GM23338 (cell line): ENCODE data around the gene PDE3A. TPM values are rescaled to one million over a fixed set of nuclear protein-coding genes. Genes with fewer than 3 reads are reported as not detected.

Source experiments
- ATAC-seq: fragments of 200-7000 bp; cut with Tn5 transposase; 3 replicates; pipeline ENCODE4 v1.9.1; 2020
- DNase-seq: peaks from one replicate; pipeline ENCODE4 v3.0.0-alpha.2; 2015; ENCODE audit warnings: low spot score
- H2AFZ ChIP-seq: fragments of 200-600 bp; sonication (generic); 2 replicates; pipeline ENCODE4 v1.8.0; 2016; ENCODE audit warnings: antibody characterized with exemption, mild to moderate bottlenecking, moderate library complexity
- H3F3A ChIP-seq: fragments of 200-600 bp; sonication (generic); replicated peaks from 2 replicates; pipeline ENCODE4 v1.8.0; 2017; ENCODE audit warnings: antibody characterized with exemption, mixed run types, low read depth
- H3K27ac ChIP-seq: fragments of 200-600 bp; sonication (generic); 2 replicates; pipeline ENCODE4 v1.6.1; 2016; ENCODE audit warnings: low read depth
- H3K27me3 ChIP-seq: fragments of 200-600 bp; sonication (generic); 2 replicates; pipeline ENCODE4 v1.8.0; 2016; ENCODE audit warnings: mild to moderate bottlenecking, mixed run types, moderate library complexity; ENCODE audit not compliant: insufficient read depth
- H3K36me3 ChIP-seq: fragments of 200-600 bp; sonication (generic); 2 replicates; pipeline ENCODE4 v1.8.0; 2016; ENCODE audit warnings: mild to moderate bottlenecking; ENCODE audit not compliant: insufficient read depth
- H3K4me1 ChIP-seq: fragments of 200-600 bp; sonication (generic); 2 replicates; pipeline ENCODE4 v1.8.0; 2016; ENCODE audit warnings: mild to moderate bottlenecking, moderate library complexity; ENCODE audit not compliant: insufficient read depth
- H3K4me2 ChIP-seq: fragments of 200-600 bp; sonication (generic); 2 replicates; pipeline ENCODE4 v1.7.1; 2017; ENCODE audit warnings: mixed run types
- H3K4me3 ChIP-seq: fragments of 200-600 bp; sonication (generic); 2 replicates; pipeline ENCODE4 v1.6.1; 2016; ENCODE audit warnings: mixed run types
- H3K79me2 ChIP-seq: fragments of 200-600 bp; sonication (generic); replicated peaks from 2 replicates; pipeline ENCODE4 v1.8.0; 2017; ENCODE audit warnings: mild to moderate bottlenecking; ENCODE audit not compliant: insufficient read depth
- H3K9me2 ChIP-seq: fragments of 200-600 bp; sonication (generic); 2 replicates; pipeline ENCODE4 v1.8.0; 2017; ENCODE audit not compliant: insufficient read depth
- H4K20me1 ChIP-seq: fragments of 200-600 bp; sonication (generic); replicated peaks from 2 replicates; pipeline ENCODE4 v1.8.0; 2017; ENCODE audit warnings: mild to moderate bottlenecking; ENCODE audit not compliant: insufficient read depth
- H3K27ac Mint-ChIP-seq: 2 replicates; pipeline ENCODE4 v1.8.0; 2020; ENCODE audit warnings: inconsistent platforms, mild to moderate bottlenecking, moderate library complexity, mixed read lengths
- H3K27me3 Mint-ChIP-seq: 3 replicates; pipeline ENCODE4 v1.8.0; 2022; ENCODE audit warnings: low read depth, mild to moderate bottlenecking, moderate library complexity, mixed read lengths, inconsistent platforms; ENCODE audit not compliant: insufficient read depth, poor library complexity
- H3K36me3 Mint-ChIP-seq: 3 replicates; pipeline ENCODE4 v1.8.0; 2021; ENCODE audit warnings: low read depth, mild to moderate bottlenecking, inconsistent platforms, moderate library complexity, mixed read lengths
- H3K4me1 Mint-ChIP-seq: 3 replicates; pipeline ENCODE4 v1.8.0; 2020; ENCODE audit warnings: mild to moderate bottlenecking, inconsistent platforms, mixed read lengths
- H3K4me3 Mint-ChIP-seq: 3 replicates; pipeline ENCODE4 v1.8.0; 2021; ENCODE audit warnings: moderate library complexity, mild to moderate bottlenecking, inconsistent platforms, mixed read lengths
- H3K9me3 Mint-ChIP-seq: 3 replicates; pipeline ENCODE4 v1.8.0; 2020; ENCODE audit warnings: moderate library complexity, mild to moderate bottlenecking, inconsistent platforms, mixed read lengths
- CTCF ChIP-seq, 2 experiments: fragments of 200-600 bp in 1 of 2; sonication (generic) in 1 of 2; conservative IDR thresholded peaks; 2 replicates each; pipeline versions ENCODE4 v1.5.1 to v1.6.1; 2016 to 2017; ENCODE audit warnings: antibody characterized with exemption in 2 of 2, low read depth in 2 of 2, mild to moderate bottlenecking in 2 of 2, moderate library complexity in 1 of 2
- ETS1 ChIP-seq: IDR thresholded peaks from 2 replicates; pipeline ENCODE4 v1.6.1; 2016; ENCODE audit warnings: antibody characterized with exemption
- EZH2phosphoT487 ChIP-seq: fragments of 200-600 bp; sonication (generic); IDR thresholded peaks from one replicate; pipeline ENCODE4 v1.8.1; 2018; ENCODE audit warnings: antibody characterized with exemption; ENCODE audit not compliant: unreplicated experiment
- JUNB ChIP-seq: IDR thresholded peaks from one replicate; pipeline ENCODE4 v1.6.1; 2016; ENCODE audit warnings: antibody characterized with exemption; ENCODE audit not compliant: unreplicated experiment
- POLR2AphosphoS5 ChIP-seq: IDR thresholded peaks from 2 replicates; pipeline ENCODE4 v1.6.1; 2016; ENCODE audit warnings: antibody characterized with exemption, low read depth
- STAT1 ChIP-seq: IDR thresholded peaks from one replicate; pipeline ENCODE4 v1.6.1; 2016; ENCODE audit warnings: antibody characterized with exemption; ENCODE audit not compliant: unreplicated experiment
- ZNF114 ChIP-seq: fragments of 250-450 bp; sonication (Bioruptor Pico); IDR thresholded peaks from 2 replicates; pipeline ENCODE4 v1.5.0; 2020; ENCODE audit warnings: mild to moderate bottlenecking, moderate library complexity
- polyA plus RNA-seq: library from polyadenylated mRNA; unstranded; fragments of >200 nt; fragmentation: Nextera tagmentation; extraction: Ambion mirVana; gene quantifications from 2 replicates; pipeline ENCODE4 v1.2.1, GENCODE V29; 2016
- total RNA-seq: library from RNA; depleted of rRNA; stranded (reverse); fragments of >200 nt; shearing (Covaris generic); gene quantifications from 2 replicates; pipeline ENCODE4 v1.2.3, GENCODE V29; 2014

PDE3A gene
- total and polyA plus RNA-seq, 2 experiments from 2014 or later: 2.7 to 9.2 TPM

- TF ChIP-seq POLR2AphosphoS5: no peak
- TF ChIP-seq EZH2phosphoT487: no peak
- TF ChIP-seq CTCF (conservative IDR thresholded peaks at IDR 0.05; ENCODE audit: low read depth in 2 of 2): no peak
- no peak for TF ChIP-seq JUNB
Measured at GRCh38 chr12:20628999-20629398, 260.7 kb downstream of the PDE3A start.

GRCh38 chr12:20629414-20630156 lies 261.2 kb downstream of the PDE3A start:
- DNase-seq (peak; percentile 21), ATAC-seq (peak; percentile 49)
- Histone ChIP-seq H3F3A (no peaks in the 10 kb centered on the region), H3K27ac (no peak overlapping the region; the same call in 1 of the 2 replicates), H3K4me1 (peaks cover 31% of the 10 kb centered on the region), H3K27me3 (no peaks in the 10 kb centered on the region), H3K36me3 (no peaks in the 10 kb centered on the region), H3K4me2 (peak overlapping the region; percentile 50), H3K4me3 (no peak overlapping the region), H2AFZ (0 out of 2 replicates have a peak overlapping the region, but pooled peaks have one; percentile 64), H3K9me2 (no peaks in the 10 kb centered on the region), H4K20me1 (no peaks in the 10 kb centered on the region), H3K79me2 (no peaks in the 10 kb centered on the region)
- Mint-ChIP-seq H3K27me3 (peaks cover 3% of the 10 kb centered on the region), H3K27ac (peak overlapping the region; percentile 92), H3K9me3 (no peaks in the 10 kb centered on the region), H3K4me1 (peaks cover 30% of the 10 kb centered on the region), H3K4me3 (no peak overlapping the region), H3K36me3 (no peaks in the 10 kb centered on the region)
- TF ChIP-seq JUNB (no peak), STAT1 (no peak), CTCF (conservative IDR thresholded peaks at IDR 0.05; ENCODE audit: low read depth in 2 of 2) (no peak), ZNF114 (CRISPR knock-in tag) (no peak), ETS1 (no peak)

More at GRCh38 chr12:20628999-20629398, 260.7 kb downstream of the PDE3A start:
- H3K4me2 ChIP-seq: peak overlapping the region; percentile 50
- DNase-seq: no peak
- Mint-ChIP-seq H3K9me3 (no peaks in the 10 kb centered on the region), H3K4me1 (peaks cover 30% of the 10 kb centered on the region), H3K4me3 (no peak overlapping the region), H3K27ac (no peak overlapping the region; the same call in 1 of the 2 replicates), H3K27me3 (peaks cover 3% of the 10 kb centered on the region), H3K36me3 (no peaks in the 10 kb centered on the region)
- H3K27me3 ChIP-seq: no peaks in the 10 kb centered on the region
- no peak overlapping the region for H2AFZ ChIP-seq
- H3F3A ChIP-seq: no peaks in the 10 kb centered on the region
- no peaks in the 10 kb centered on the region for H4K20me1 ChIP-seq
- no peaks in the 10 kb centered on the region for H3K36me3 ChIP-seq
- no peaks in the 10 kb centered on the region for H3K79me2 ChIP-seq
- peaks cover 31% of the 10 kb centered on the region for H3K4me1 ChIP-seq
- ATAC-seq: no peak
- H3K27ac ChIP-seq: peak overlapping the region; percentile 21; the same call in 1 of the 2 replicates
- no peak overlapping the region for H3K4me3 ChIP-seq
- H3K9me2 ChIP-seq: no peaks in the 10 kb centered on the region
